ENCODE measurements around the gene CCDC86.

Gene CCDC86

GRCh38 chr11:60854140-60854846, 12.4 kb downstream of the CCDC86 start:
- no peak for DNase-seq

GRCh38 chr11:60854847-60855725, 13.2 kb downstream of the CCDC86 start:
- no peak for DNase-seq

- no peak for DNase-seq
Observed at GRCh38 chr11:60855726-60856633, 14.1 kb downstream of the CCDC86 start, which contains the start of gene PTGDR2. TSS of gene PTGDR2 (minus strand) at chr11:60855950. CDS start at chr11:60853722, 2,228 bp downstream.

- no peak for DNase-seq
Observed at GRCh38 chr11:60857378-60858232, 15.7 kb downstream of the CCDC86 start.

- no peak for DNase-seq
Observed at GRCh38 chr11:60858236-60858635, 16.3 kb downstream of the CCDC86 start.

GRCh38 chr11:60858731-60859464, 17.0 kb downstream of the CCDC86 start:
- DNase-seq: no peak

GRCh38 chr11:60859616-60860250, 17.8 kb downstream of the CCDC86 start:
- DNase-seq: no peak

GRCh38 chr11:60860943-60861342, 19.0 kb downstream of the CCDC86 start:
- no peak for DNase-seq

GRCh38 chr11:60862171-60862570, 20.3 kb downstream of the CCDC86 start:
- DNase-seq: no peak

- DNase-seq: no peak
Observed at GRCh38 chr11:60863550-60864521, 21.9 kb downstream of the CCDC86 start.

- no peak for DNase-seq
Observed at GRCh38 chr11:60864856-60865513, 23.1 kb downstream of the CCDC86 start.

- DNase-seq: no peak
Observed at GRCh38 chr11:60866911-60867870, 25.3 kb downstream of the CCDC86 start, which contains the start of gene ZP1. TSS of gene ZP1 (plus strand) at chr11:60867542. CDS start at chr11:60867562, 20 bp downstream.

- no peak for DNase-seq
Observed at GRCh38 chr11:60867871-60868681, 26.2 kb downstream of the CCDC86 start.

- no peak for DNase-seq
Observed at GRCh38 chr11:60868682-60869450, 27.0 kb downstream of the CCDC86 start.

- DNase-seq: no peak
Observed at GRCh38 chr11:60869451-60869825, 27.5 kb downstream of the CCDC86 start.

- DNase-seq: no peak
Observed at GRCh38 chr11:60870276-60870675, 28.4 kb downstream of the CCDC86 start.

All from activated CD4-positive, alpha-beta T cell treated with anti-CD3 and anti-CD28 coated beads, Interleukin-2, Interleukin-6, amounts not matched to agents 100 ng/mL and 50 ng/mL, durations not matched to agents 16 hours and 8 hours (primary cell).